ENCODE data around the gene ALDH4A1.

ALDH4A1 gene

DNA sequence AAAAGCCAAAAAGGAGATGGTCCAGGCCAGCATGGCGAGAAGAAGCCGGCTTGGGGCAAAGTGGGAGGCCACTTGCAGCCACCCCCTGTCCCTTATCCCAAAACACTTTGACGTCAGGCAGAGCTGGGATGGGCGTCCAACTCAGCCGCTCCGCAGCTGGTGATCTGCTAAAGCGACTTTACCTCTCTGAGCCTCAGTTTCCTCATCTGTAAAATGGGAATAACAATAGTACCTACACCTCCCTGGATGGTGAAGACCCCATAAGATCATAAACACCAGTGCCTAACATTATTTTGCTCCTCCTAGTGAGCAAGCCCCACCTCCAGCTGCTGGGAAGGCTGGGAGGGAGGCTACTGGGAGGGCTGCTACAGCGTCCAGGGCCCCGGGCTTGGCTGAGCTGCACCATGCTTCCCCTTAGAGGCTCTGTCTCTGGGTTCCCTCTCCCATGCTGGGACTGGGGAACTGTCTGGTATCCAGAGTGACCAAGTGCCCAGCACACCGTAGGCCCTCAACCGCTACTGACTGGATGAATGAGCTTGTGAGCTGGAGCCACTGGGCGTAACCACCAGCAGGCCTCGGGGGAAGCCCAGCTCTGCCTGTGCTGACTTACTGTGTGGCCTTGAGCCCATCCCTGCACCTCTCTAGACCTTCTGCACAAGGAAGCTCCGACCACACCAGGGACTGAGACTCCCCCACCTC, 35.8 kb upstream of the ALDH4A1 start:
- Histone ChIP-seq H3K4me1 (ENCODE audit: insufficient read depth, low read length) (no peaks in the 10 kb centered on the region), H3K27ac (ENCODE audit: low read length) (no peak overlapping the region), H4K20me1 (ENCODE audit: insufficient read depth, low read length) (peaks cover 29% of the 10 kb centered on the region), H3K27me3 (ENCODE audit: insufficient read depth, low read length, poor library complexity) (no peaks in the 10 kb centered on the region), H3K9ac (ENCODE audit: low read depth, low read length) (no peak overlapping the region), H3K79me2 (ENCODE audit: insufficient read depth, low read length) (no peaks in the 10 kb centered on the region), H3K9me3 (ENCODE audit: insufficient read depth, low read length, severe bottlenecking) (no peaks in the 10 kb centered on the region), H3K36me3 (ENCODE audit: insufficient read depth, low read length) (no peaks in the 10 kb centered on the region), H2AFZ (ENCODE audit: low read depth, low read length) (no peak overlapping the region), H3K4me2 (ENCODE audit: insufficient read depth, low read length) (no peak overlapping the region), H3K4me3 (ENCODE audit: low read depth in 1 of 2, low read length in 2 of 2) (no peak overlapping the region)
- TF ChIP-seq EZH2 (IDR thresholded peaks at IDR 0.05; ENCODE audit: borderline replicate concordance, low read depth, low read length, severe bottlenecking): no peak
- TF ChIP-seq, protein P1, sequence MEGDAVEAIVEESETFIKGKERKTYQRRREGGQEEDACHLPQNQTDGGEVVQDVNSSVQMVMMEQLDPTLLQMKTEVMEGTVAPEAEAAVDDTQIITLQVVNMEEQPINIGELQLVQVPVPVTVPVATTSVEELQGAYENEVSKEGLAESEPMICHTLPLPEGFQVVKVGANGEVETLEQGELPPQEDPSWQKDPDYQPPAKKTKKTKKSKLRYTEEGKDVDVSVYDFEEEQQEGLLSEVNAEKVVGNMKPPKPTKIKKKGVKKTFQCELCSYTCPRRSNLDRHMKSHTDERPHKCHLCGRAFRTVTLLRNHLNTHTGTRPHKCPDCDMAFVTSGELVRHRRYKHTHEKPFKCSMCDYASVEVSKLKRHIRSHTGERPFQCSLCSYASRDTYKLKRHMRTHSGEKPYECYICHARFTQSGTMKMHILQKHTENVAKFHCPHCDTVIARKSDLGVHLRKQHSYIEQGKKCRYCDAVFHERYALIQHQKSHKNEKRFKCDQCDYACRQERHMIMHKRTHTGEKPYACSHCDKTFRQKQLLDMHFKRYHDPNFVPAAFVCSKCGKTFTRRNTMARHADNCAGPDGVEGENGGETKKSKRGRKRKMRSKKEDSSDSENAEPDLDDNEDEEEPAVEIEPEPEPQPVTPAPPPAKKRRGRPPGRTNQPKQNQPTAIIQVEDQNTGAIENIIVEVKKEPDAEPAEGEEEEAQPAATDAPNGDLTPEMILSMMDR (IDR thresholded peaks at IDR 0.05; ENCODE audit: borderline replicate concordance, extremely low read depth, low read length, poor library complexity, severe bottlenecking): no peak
- DNase-seq: no peak
- no peak for ATAC-seq (ENCODE audit: insufficient read depth, low read depth)

DNA sequence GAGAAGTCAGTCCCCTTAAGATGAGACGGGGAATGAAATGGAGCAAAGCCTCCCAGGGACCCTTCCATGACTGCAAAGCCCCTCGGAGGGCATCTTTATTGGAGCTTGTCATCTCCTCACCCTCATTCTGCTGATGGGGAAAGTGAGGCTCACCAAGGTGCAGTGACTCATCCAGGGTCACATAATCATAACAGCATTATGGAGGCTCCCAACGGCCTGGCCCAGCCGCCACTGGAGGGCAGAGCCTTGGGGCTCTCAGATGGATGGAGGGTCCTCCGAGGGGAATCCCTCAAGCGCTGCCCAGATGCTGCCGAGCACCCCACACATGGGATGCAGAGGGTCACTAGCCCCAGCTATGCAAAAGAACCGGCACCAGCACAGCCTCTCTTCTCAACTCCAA, 35.2 kb upstream of the ALDH4A1 start:
- Histone ChIP-seq H3K4me3 (ENCODE audit: low read depth in 1 of 2, low read length in 2 of 2) (no peak overlapping the region), H3K4me1 (ENCODE audit: insufficient read depth, low read length) (no peaks in the 10 kb centered on the region), H3K36me3 (ENCODE audit: insufficient read depth, low read length) (no peaks in the 10 kb centered on the region), H3K79me2 (ENCODE audit: insufficient read depth, low read length) (no peaks in the 10 kb centered on the region), H3K9ac (ENCODE audit: low read depth, low read length) (no peak overlapping the region), H4K20me1 (ENCODE audit: insufficient read depth, low read length) (peaks cover 29% of the 10 kb centered on the region), H3K27me3 (ENCODE audit: insufficient read depth, low read length, poor library complexity) (no peaks in the 10 kb centered on the region), H3K9me3 (ENCODE audit: insufficient read depth, low read length, severe bottlenecking) (no peaks in the 10 kb centered on the region), H2AFZ (ENCODE audit: low read depth, low read length) (no peak overlapping the region), H3K4me2 (ENCODE audit: insufficient read depth, low read length) (no peak overlapping the region), H3K27ac (ENCODE audit: low read length) (no peak overlapping the region)
- DNase-seq (no peak), ATAC-seq (ENCODE audit: insufficient read depth, low read depth) (no peak)
- TF ChIP-seq EZH2 (IDR thresholded peaks at IDR 0.05; ENCODE audit: borderline replicate concordance, low read depth, low read length, severe bottlenecking): no peak
- TF ChIP-seq, protein P1 (IDR thresholded peaks at IDR 0.05; ENCODE audit: borderline replicate concordance, extremely low read depth, low read length, poor library complexity, severe bottlenecking): no peak

DNA sequence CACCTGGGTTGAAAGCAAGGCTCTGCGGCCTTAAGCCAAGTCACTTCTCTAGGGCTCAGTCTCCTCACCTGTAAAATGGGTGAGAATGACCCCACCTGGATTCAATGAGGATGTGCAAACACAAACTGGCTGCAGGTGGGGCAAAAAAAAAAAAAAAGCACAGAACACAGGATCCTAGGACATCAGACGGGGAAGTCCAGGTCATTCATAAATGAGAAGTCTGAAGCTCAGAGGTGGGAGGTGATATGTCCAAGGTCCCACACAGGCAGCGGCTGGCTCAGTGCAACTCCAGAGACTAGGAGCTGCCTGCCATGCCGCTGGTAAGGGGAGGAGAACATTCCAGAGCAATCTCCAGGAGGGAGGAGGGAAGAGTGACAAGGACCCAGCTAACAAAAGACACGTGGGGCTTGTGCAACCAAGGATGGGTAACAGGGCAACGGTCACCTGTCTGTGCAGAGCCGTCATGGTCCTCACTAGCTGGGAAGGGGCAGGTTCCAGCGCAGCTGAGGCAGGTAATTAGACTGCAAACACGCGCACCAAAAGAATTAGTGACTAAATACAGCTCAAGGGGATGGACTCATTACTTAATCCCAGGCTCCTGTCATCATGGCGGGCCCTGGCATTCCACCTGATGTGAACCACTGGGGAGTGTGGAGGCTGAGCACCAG, 34.6 kb upstream of the ALDH4A1 start:
- DNase-seq (no peak), ATAC-seq (ENCODE audit: insufficient read depth, low read depth) (no peak)
- Histone ChIP-seq H3K79me2 (ENCODE audit: insufficient read depth, low read length) (no peaks in the 10 kb centered on the region), H3K27me3 (ENCODE audit: insufficient read depth, low read length, poor library complexity) (no peaks in the 10 kb centered on the region), H3K4me3 (ENCODE audit: low read depth in 1 of 2, low read length in 2 of 2) (no peak overlapping the region), H4K20me1 (ENCODE audit: insufficient read depth, low read length) (peaks cover 29% of the 10 kb centered on the region), H3K9me3 (ENCODE audit: insufficient read depth, low read length, severe bottlenecking) (no peaks in the 10 kb centered on the region), H2AFZ (ENCODE audit: low read depth, low read length) (no peak overlapping the region), H3K4me2 (ENCODE audit: insufficient read depth, low read length) (no peak overlapping the region), H3K4me1 (ENCODE audit: insufficient read depth, low read length) (no peaks in the 10 kb centered on the region), H3K27ac (ENCODE audit: low read length) (no peak overlapping the region), H3K9ac (ENCODE audit: low read depth, low read length) (no peak overlapping the region), H3K36me3 (ENCODE audit: insufficient read depth, low read length) (no peaks in the 10 kb centered on the region)
- no peak for TF ChIP-seq EZH2 (IDR thresholded peaks at IDR 0.05; ENCODE audit: borderline replicate concordance, low read depth, low read length, severe bottlenecking)
- TF ChIP-seq, protein P1 (IDR thresholded peaks at IDR 0.05; ENCODE audit: borderline replicate concordance, extremely low read depth, low read length, poor library complexity, severe bottlenecking): no peak
